ENCODE results near the gene GFI1. TPM values are rescaled to one million over a fixed set of nuclear protein-coding genes. Genes with fewer than 3 reads are reported as not detected.

The GFI1 gene
- polyA plus RNA-seq, 1 of the 3 experiments (the other 2 are of a cell fraction): 0.18 TPM

DNA sequence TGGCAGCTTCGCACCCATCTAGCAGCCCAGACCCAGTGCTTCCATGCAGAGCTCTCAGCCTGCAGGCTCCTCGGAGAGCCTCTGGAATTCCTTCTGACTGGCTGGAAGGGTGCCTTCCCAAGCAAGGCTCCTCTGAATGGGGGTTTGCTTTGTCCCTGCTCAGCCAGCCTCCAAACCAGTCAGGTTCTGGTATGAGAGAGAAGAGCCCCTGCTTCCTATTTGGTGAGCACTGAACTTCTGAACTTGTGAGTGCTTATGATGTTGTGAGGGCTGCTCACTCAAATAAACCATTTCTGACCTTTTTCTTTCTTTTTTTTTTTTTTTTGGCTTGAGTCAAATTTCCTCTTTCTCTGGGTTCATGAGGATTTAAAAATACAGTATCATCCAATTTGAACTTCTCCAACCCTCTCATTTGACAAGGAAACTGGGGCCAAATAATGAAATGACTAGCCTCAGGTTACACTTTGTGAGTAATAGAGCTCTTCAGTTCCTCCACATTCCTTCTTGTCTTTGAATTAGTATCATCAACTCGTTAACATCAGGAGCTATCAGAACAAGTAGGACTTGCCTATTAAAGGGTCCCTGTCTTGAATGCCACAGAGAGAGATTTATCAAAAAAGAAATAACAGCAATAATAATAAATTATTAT lies 39.6 kb downstream of the GFI1 start:
- Histone ChIP-seq H3K9me2 (no peaks in the 10 kb centered on the region), H3K9me3 (no peaks in the 10 kb centered on the region), H4K20me1 (ENCODE audit: insufficient read depth) (no peaks in the 10 kb centered on the region), H2AFZ (ENCODE audit: low read depth) (no peak overlapping the region; the same call in 1 of the 2 replicates), H3K4me1 (ENCODE audit: control insufficient read depth in 1 of 2, insufficient read depth in 2 of 2, low read depth in 1 of 2, low read length in 1 of 2) (no peaks in the 10 kb centered on the region; a peak in 1 of 4 replicates), H3K27me3 (ENCODE audit: insufficient read depth) (no peaks in the 10 kb centered on the region), H3K4me2 (peak overlapping the region; percentile 38; the same call in 1 of the 2 replicates), H3F3A (replicated peaks; ENCODE audit: insufficient read depth) (no peaks in the 10 kb centered on the region), H3K27ac (ENCODE audit: low read depth in 2 of 2, low read length in 1 of 2) (no peak overlapping the region), H3K79me2 (ENCODE audit: insufficient read depth) (no peaks in the 10 kb centered on the region), H3K9ac (no peak overlapping the region), H3K4me3 (ENCODE audit: low read depth in 2 of 2, low read length in 1 of 2) (no peak overlapping the region), H3K36me3 (replicated peaks in 1 of 2; ENCODE audit: control insufficient read depth in 1 of 2, insufficient read depth in 2 of 2, low read length in 1 of 2) (no peaks in the 10 kb centered on the region)
- 16% methylated on average over 3 of the region's 3 CpGs for WGBS (ENCODE audit: low lambda C conversion rate)
- DNase-seq: no peak
- ChIA-PET POLR2A (no interaction called here), CTCF (no interaction called here)
- TF ChIP-seq RXRA (IDR thresholded peaks at IDR 0.05; ENCODE audit: borderline replicate concordance, low read depth): no peak
- TF ChIP-seq RAD21 (IDR thresholded peaks at IDR 0.05; ENCODE audit: low read length): no peak
- TF ChIP-seq SIN3A (IDR thresholded peaks at IDR 0.05; ENCODE audit: borderline replicate concordance, low read depth, low read length): no peak
- TF ChIP-seq, protein P1, sequence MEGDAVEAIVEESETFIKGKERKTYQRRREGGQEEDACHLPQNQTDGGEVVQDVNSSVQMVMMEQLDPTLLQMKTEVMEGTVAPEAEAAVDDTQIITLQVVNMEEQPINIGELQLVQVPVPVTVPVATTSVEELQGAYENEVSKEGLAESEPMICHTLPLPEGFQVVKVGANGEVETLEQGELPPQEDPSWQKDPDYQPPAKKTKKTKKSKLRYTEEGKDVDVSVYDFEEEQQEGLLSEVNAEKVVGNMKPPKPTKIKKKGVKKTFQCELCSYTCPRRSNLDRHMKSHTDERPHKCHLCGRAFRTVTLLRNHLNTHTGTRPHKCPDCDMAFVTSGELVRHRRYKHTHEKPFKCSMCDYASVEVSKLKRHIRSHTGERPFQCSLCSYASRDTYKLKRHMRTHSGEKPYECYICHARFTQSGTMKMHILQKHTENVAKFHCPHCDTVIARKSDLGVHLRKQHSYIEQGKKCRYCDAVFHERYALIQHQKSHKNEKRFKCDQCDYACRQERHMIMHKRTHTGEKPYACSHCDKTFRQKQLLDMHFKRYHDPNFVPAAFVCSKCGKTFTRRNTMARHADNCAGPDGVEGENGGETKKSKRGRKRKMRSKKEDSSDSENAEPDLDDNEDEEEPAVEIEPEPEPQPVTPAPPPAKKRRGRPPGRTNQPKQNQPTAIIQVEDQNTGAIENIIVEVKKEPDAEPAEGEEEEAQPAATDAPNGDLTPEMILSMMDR (IDR thresholded peaks at IDR 0.05): no peak
- no peak for TF ChIP-seq YY1 (IDR thresholded peaks at IDR 0.05; ENCODE audit: low read depth)
- no peak for TF ChIP-seq EZH2phosphoT487 (IDR thresholded peaks at IDR 0.05; ENCODE audit: borderline replicate concordance, low read depth)
- TF ChIP-seq FOXM1 (IDR thresholded peaks at IDR 0.05; ENCODE audit: low read depth): no peak
- TF ChIP-seq JUND (IDR thresholded peaks at IDR 0.05): no peak
- no peak for TF ChIP-seq GABPA (IDR thresholded peaks at IDR 0.05; ENCODE audit: low read depth)
- TF ChIP-seq, protein P2, sequence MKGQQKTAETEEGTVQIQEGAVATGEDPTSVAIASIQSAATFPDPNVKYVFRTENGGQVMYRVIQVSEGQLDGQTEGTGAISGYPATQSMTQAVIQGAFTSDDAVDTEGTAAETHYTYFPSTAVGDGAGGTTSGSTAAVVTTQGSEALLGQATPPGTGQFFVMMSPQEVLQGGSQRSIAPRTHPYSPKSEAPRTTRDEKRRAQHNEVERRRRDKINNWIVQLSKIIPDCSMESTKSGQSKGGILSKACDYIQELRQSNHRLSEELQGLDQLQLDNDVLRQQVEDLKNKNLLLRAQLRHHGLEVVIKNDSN (IDR thresholded peaks at IDR 0.05; ENCODE audit: borderline replicate concordance, low read depth): no peak
- TF ChIP-seq NFIC (IDR thresholded peaks at IDR 0.05; ENCODE audit: borderline replicate concordance): no peak
- TF ChIP-seq, protein P3, sequence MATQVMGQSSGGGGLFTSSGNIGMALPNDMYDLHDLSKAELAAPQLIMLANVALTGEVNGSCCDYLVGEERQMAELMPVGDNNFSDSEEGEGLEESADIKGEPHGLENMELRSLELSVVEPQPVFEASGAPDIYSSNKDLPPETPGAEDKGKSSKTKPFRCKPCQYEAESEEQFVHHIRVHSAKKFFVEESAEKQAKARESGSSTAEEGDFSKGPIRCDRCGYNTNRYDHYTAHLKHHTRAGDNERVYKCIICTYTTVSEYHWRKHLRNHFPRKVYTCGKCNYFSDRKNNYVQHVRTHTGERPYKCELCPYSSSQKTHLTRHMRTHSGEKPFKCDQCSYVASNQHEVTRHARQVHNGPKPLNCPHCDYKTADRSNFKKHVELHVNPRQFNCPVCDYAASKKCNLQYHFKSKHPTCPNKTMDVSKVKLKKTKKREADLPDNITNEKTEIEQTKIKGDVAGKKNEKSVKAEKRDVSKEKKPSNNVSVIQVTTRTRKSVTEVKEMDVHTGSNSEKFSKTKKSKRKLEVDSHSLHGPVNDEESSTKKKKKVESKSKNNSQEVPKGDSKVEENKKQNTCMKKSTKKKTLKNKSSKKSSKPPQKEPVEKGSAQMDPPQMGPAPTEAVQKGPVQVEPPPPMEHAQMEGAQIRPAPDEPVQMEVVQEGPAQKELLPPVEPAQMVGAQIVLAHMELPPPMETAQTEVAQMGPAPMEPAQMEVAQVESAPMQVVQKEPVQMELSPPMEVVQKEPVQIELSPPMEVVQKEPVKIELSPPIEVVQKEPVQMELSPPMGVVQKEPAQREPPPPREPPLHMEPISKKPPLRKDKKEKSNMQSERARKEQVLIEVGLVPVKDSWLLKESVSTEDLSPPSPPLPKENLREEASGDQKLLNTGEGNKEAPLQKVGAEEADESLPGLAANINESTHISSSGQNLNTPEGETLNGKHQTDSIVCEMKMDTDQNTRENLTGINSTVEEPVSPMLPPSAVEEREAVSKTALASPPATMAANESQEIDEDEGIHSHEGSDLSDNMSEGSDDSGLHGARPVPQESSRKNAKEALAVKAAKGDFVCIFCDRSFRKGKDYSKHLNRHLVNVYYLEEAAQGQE (IDR thresholded peaks at IDR 0.05; ENCODE audit: low read depth, low read length): no peak
- no peak for TF ChIP-seq MXI1 (IDR thresholded peaks at IDR 0.05; ENCODE audit: low read depth, low read length)
- TF ChIP-seq EP300 (IDR thresholded peaks at IDR 0.05; ENCODE audit: borderline replicate concordance in 1 of 2, low read depth in 1 of 2, low read length in 1 of 2): no peak
- no peak for TF ChIP-seq RCOR1 (IDR thresholded peaks at IDR 0.05; ENCODE audit: low read length)
